WTC11 (cell line): ENCODE measurements around the gene SMAD2. TPM values are rescaled to one million over a fixed set of nuclear protein-coding genes. Genes with fewer than 3 reads are reported as not detected.

ENCODE experiments used
- ATAC-seq: fragments of 200-7000 bp; cut with Tn5 transposase; 2 replicates; pipeline ENCODE4 v1.10.0; 2021; ENCODE audit warnings: mild to moderate bottlenecking, moderate library complexity
- CTCF ChIA-PET: fragments of 300-600 bp; sonication (Branson Sonifier 250); formaldehyde crosslinking; loops from one replicate; lab custom pipeline; 2021; ENCODE audit warnings: antibody characterized with exemption; lab: Charles Lee
- POLR2A ChIA-PET: fragments of 350-600 bp; sonication (Branson Sonifier 250); formaldehyde crosslinking; loops from one replicate; lab custom pipeline; 2021; ENCODE audit warnings: antibody characterized with exemption; lab: Charles Lee
- DNase-seq: peaks from one replicate; pipeline ENCODE4 v3.0.0; 2021; ENCODE audit warnings: low spot score
- H3K27ac Mint-ChIP-seq: 2 replicates; pipeline ENCODE4 v1.8.0; 2021; ENCODE audit warnings: mixed read lengths
- H3K27me3 Mint-ChIP-seq: 2 replicates; pipeline ENCODE4 v1.8.0; 2021; ENCODE audit warnings: low read depth, mild to moderate bottlenecking, moderate library complexity, mixed read lengths
- H3K36me3 Mint-ChIP-seq: 2 replicates; pipeline ENCODE4 v1.8.0; 2021; ENCODE audit warnings: mixed read lengths
- H3K4me1 Mint-ChIP-seq: 2 replicates; pipeline ENCODE4 v1.8.0; 2022; ENCODE audit warnings: mixed read lengths
- H3K4me3 Mint-ChIP-seq: 2 replicates; pipeline ENCODE4 v1.8.0; 2021; ENCODE audit warnings: mild to moderate bottlenecking, moderate library complexity, mixed read lengths
- H3K9me3 Mint-ChIP-seq: 2 replicates; pipeline ENCODE4 v1.8.0; 2021; ENCODE audit warnings: mixed read lengths
- ATF1 ChIP-seq: sonication (generic); formaldehyde crosslinking; IDR thresholded peaks from 2 replicates; pipeline ENCODE4 v1.8.1; 2023; ENCODE audit warnings: mild to moderate bottlenecking, moderate library complexity, missing genetic modification reagents
- E2F4 ChIP-seq: sonication (generic); formaldehyde crosslinking; IDR thresholded peaks from 2 replicates; pipeline ENCODE4 v1.8.1; 2022; ENCODE audit warnings: low read depth, mild to moderate bottlenecking, moderate library complexity, missing genetic modification reagents, borderline replicate concordance
- MLX ChIP-seq: sonication (generic); formaldehyde crosslinking; IDR thresholded peaks from 2 replicates; pipeline ENCODE4 v1.8.1; 2023; ENCODE audit warnings: mild to moderate bottlenecking, missing genetic modification reagents, moderate library complexity
- NFATC4 ChIP-seq: fragments of 250-450 bp; sonication (Bioruptor Pico); IDR thresholded peaks from 2 replicates; pipeline ENCODE4 v1.9.0; 2021; ENCODE audit warnings: mild to moderate bottlenecking
- NR1H2 ChIP-seq: sonication (generic); formaldehyde crosslinking; IDR thresholded peaks from 2 replicates; pipeline ENCODE4 v1.9.0; 2021; ENCODE audit warnings: mild to moderate bottlenecking, moderate library complexity, missing genetic modification reagents
- PRDM15 ChIP-seq: sonication (generic); formaldehyde crosslinking; IDR thresholded peaks from 2 replicates; pipeline ENCODE4 v1.8.0; 2022; ENCODE audit warnings: missing genetic modification reagents
- PREB ChIP-seq: sonication (generic); formaldehyde crosslinking; IDR thresholded peaks from 2 replicates; pipeline ENCODE4 v1.8.1; 2022; ENCODE audit warnings: mild to moderate bottlenecking, missing genetic modification reagents, moderate library complexity, borderline replicate concordance
- SMAD3 ChIP-seq: sonication (generic); formaldehyde crosslinking; IDR thresholded peaks from 2 replicates; pipeline ENCODE4 v1.8.0; 2022; ENCODE audit warnings: missing genetic modification reagents, mild to moderate bottlenecking, borderline replicate concordance
- STAT6 ChIP-seq: sonication (generic); formaldehyde crosslinking; conservative IDR thresholded peaks from 2 replicates; pipeline ENCODE4 v1.8.1; 2023; ENCODE audit warnings: mild to moderate bottlenecking, low read depth, missing genetic modification reagents, moderate library complexity
- USF1 ChIP-seq: sonication (generic); formaldehyde crosslinking; IDR thresholded peaks from 2 replicates; pipeline ENCODE4 v1.8.0; 2022; ENCODE audit warnings: mild to moderate bottlenecking, missing genetic modification reagents
- ZBTB21 ChIP-seq: sonication (generic); formaldehyde crosslinking; IDR thresholded peaks from 2 replicates; pipeline ENCODE4 v1.8.1; 2023; ENCODE audit warnings: mild to moderate bottlenecking, missing genetic modification reagents, borderline replicate concordance
- ZMAT4 ChIP-seq: fragments of 250-450 bp; sonication (Bioruptor Pico); IDR thresholded peaks from 2 replicates; pipeline ENCODE4 v1.9.0; 2021; ENCODE audit warnings: mild to moderate bottlenecking
- ZNF232 ChIP-seq: sonication (generic); formaldehyde crosslinking; IDR thresholded peaks from 2 replicates; pipeline ENCODE4 v1.8.0; 2022; ENCODE audit warnings: mild to moderate bottlenecking, missing genetic modification reagents
- ZNF425 ChIP-seq: fragments of 250-450 bp; sonication (Bioruptor Pico); conservative IDR thresholded peaks from 2 replicates; pipeline ENCODE4 v1.9.0; 2021; ENCODE audit warnings: mild to moderate bottlenecking
- total RNA-seq: library from RNA; stranded (reverse); gene quantifications from 3 replicates; pipeline ENCODE4 v1.2.3, GENCODE V29; 2021

The SMAD2 gene
- total RNA-seq, 1 experiment from 2014 or later: 104 TPM

- TF ChIP-seq MLX: no peak
Observed at GRCh38 chr18:47842836-47843235, 87.6 kb downstream of the SMAD2 start (continued).

GRCh38 chr18:47838396-47838795 is 92.1 kb downstream of the SMAD2 start:
- no peak for DNase-seq
- Mint-ChIP-seq H3K9me3 (no peaks in the 10 kb centered on the region), H3K27me3 (no peaks in the 10 kb centered on the region), H3K4me1 (0 out of 2 replicates have a peak, but pooled peaks cover 7% of the 10 kb centered on the region), H3K36me3 (peaks cover 66% of the 10 kb centered on the region), H3K4me3 (no peak overlapping the region), H3K27ac (no peak overlapping the region)
- ATAC-seq: no peak
- ChIA-PET POLR2A (no interaction called here), CTCF (no interaction called here)
- TF ChIP-seq NFATC4 (no peak), ZNF232 (CRISPR knock-in tag) (no peak)

- no peak for TF ChIP-seq SMAD3
- POLR2A ChIA-PET: no interaction called here
- Mint-ChIP-seq H3K4me3 (no peak overlapping the region), H3K27me3 (no peaks in the 10 kb centered on the region), H3K36me3 (peaks cover 47% of the 10 kb centered on the region), H3K27ac (no peak overlapping the region), H3K9me3 (peaks cover 9% of the 10 kb centered on the region), H3K4me1 (0 out of 2 replicates have a peak, but pooled peaks cover 7% of the 10 kb centered on the region)
- ATAC-seq: no peak
- CTCF ChIA-PET: interaction anchor here (0.6 kb wide), 1 partner anchor 176 kb away, joined by 3 read pairs; no protein-coding TSS in a partner anchor
- DNase-seq: no peak
Observed at GRCh38 chr18:47832348-47832747, 98.1 kb downstream of the SMAD2 start.

- H3K36me3 Mint-ChIP-seq: peaks cover 49% of the 10 kb centered on the region
- ATAC-seq: no peak
- TF ChIP-seq ZBTB21 (CRISPR knock-in tag): no peak
- TF ChIP-seq PRDM15: no peak
- TF ChIP-seq NR1H2: no peak
- TF ChIP-seq STAT6: no peak
- TF ChIP-seq ZMAT4 (CRISPR knock-in tag): no peak
- no peak for TF ChIP-seq MLX
- no peak for TF ChIP-seq ZNF425 (CRISPR knock-in tag)
- no peak for TF ChIP-seq E2F4
- no peak for TF ChIP-seq ATF1 (CRISPR knock-in tag)
- TF ChIP-seq PREB: no peak
- no peak for TF ChIP-seq USF1
- TF ChIP-seq, all 79 proteins: peak for 0
- Mint-ChIP-seq H3K9me3 (peaks cover 19% of the 10 kb centered on the region), H3K4me1 (0 out of 2 replicates have a peak, but pooled peaks cover 7% of the 10 kb centered on the region), H3K4me3 (no peak overlapping the region), H3K27ac (no peak overlapping the region), H3K27me3 (no peaks in the 10 kb centered on the region)
- POLR2A ChIA-PET: no interaction called here
- CTCF ChIA-PET: no interaction called here
- no peak for DNase-seq
Observed at GRCh38 chr18:47831351-47831750, 99.1 kb downstream of the SMAD2 start.
